ENCODE data around the gene ATG7.
A peak's percentile ranks its signal among the peaks of the same experiment; 100 is the strongest.
"Not testable (repeated sequence)": the region's sequence is repeated elsewhere in the genome, so short reads cannot be mapped to it uniquely, and the experiment has no call there.

ATG7 gene

DNA sequence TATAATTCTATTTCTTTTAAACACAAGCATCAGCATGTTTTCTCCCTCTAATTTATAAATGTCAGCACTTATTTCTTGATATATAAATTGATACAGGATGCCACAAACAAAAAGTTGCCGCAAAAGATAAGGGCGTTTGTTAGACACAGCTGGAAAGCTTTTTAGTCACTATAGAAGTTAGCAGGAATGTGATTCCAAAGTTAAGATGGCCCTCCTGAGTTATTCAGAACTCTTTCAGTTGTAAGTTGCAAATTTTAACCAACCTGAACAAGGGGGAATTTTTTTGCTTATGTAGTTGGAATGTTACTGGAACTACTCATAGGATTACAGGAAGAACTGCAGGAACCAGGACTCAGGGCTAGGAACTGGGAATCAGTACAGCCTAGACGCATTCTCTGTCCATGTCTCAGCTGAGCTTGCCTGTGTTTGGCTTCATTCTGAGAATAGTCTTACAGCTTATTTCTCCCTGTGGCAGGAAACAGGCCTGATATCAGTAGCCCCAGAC lies 205.3 kb downstream of the ATG7 start:
- no peak for DNase-seq

DNA sequence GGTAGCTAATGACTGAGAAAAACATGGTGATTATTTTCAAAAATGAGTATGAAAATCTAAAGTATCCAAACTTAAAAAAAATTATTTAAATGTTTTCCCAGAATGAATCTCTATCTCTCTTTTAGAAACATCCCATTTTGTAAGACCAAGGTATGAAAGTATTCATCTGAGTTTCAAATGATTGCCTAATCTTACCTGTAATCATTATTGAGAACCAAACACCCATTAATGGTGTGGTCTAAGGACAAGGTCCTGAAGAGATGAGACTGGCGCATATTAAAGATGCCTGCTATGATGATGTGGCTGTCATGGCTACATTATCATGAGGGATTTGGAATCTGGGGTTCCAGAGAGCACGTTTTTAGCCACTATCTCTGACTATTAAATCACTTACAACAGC lies 206.0 kb downstream of the ATG7 start:
- DNase-seq, result no peak

GRCh38 chr3:11479221-11479620 lies 207.0 kb downstream of the ATG7 start:
- no peak for DNase-seq

DNA sequence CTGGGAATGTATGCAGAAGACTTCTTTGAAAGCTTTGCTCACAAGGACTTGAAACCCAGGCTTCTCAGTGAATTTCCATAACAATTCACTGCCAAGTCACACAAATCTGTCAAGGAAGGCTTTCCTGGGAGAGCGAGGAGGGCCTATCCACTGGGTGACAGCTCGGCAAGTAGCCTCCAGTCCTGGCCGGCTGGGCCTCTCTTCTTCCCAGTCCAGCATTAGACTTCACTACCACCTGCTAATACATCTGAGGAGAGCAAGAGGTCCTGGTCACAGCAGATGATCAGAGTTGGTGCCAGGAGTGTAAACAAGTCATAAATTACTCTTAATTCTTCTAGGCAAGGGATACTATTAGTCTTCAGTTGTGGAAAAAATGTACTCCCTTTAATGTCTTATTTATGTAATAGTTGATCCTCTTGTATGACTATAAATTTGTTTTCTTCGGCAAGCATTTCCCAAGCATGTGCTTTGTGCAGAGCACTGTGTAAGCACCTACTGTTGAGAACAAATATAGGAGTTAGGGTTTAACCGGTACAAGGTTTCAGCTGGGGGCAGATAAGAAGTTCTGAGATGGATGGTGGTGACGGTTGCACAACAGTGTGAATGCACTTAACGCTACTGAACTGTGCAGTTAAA lies 208.6 kb downstream of the ATG7 start:
- DNase-seq, result no peak

GRCh38 chr3:11481556-11481955 lies 209.4 kb downstream of the ATG7 start:
- DNase-seq, result no peak

- DNase-seq, result no peak
These were observed 209.8 kb downstream of the ATG7 start for GRCh38 chr3:11482021-11482420.

DNA sequence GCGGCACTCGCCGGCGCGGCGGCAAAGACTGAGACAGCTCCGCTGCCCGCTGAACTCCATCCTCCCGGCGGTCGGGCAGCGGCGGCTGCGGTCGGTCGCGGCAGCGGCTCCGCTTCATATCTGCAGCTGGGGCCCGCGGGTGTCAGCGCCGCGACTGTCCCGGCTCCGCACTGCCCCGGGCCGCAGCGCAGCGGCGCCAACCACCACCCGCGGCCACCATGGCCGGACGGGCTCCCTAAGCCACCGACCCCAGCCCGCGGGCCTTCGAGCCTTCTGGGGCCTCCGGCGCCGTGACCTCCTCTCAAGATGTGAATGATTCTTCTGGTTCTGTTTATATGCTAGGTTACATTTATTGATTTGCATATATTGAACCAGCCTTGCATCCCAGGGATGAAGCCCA lies 216.2 kb downstream of the ATG7 start:
- DNase-seq, result not testable (repeated sequence)

- DNase-seq, result no peak
These were observed 222.1 kb downstream of the ATG7 start for GRCh38 chr3:11494131-11494916.

DNA sequence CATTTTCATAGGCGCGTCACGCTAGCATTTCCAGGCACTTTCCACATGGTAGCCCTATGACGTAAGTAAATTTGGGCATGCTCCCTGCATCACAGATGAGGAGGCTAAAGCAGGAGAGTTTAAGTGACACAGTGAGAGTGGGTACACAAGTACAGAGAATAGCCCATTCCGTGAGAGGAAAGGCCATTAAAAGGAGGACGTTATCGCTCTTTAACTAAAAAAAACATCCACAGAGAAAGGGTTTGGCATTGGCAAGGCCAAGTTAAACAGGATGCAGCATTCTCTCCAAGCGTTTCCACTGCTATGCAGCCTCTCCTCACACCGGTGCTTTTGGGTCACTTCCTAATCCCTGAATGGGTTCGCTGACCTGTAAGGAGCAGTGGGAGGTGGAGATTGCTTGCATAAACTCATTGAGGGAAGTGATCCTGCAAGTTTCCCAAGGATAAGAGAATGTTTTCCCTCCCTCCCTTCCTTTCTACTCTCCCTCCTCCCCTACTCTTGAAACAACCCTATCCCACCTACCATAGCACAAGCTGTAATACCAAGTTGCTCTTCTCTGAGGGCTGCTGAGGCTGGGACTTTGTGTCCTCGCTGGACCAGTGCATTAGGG lies 223.9 kb downstream of the ATG7 start:
- no peak for DNase-seq

GRCh38 chr3:11498177-11498576 lies 226.0 kb downstream of the ATG7 start:
- no peak for DNase-seq

DNA sequence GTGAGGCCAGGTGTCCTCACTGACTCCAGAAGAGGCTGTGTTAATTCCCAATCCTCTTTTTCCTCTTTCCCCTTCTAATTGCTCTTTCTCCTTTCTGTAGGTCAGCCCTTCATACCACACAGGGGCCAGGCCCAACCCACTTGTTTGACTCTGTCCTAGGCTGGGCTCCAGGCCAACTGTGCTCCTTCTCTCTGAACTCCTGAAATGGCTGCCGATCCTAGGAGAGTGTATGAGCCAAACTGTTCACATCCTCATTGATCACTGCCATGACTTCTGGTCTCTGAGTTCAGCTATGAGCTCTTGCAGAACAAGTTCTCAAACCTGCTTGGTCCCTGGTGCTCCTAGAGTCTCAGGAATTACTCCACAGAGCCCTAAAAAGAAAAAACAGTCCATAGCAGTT lies 226.4 kb downstream of the ATG7 start:
- DNase-seq, result no peak

GRCh38 chr3:11499144-11499543 lies 226.9 kb downstream of the ATG7 start:
- DNase-seq, result no peak

DNA sequence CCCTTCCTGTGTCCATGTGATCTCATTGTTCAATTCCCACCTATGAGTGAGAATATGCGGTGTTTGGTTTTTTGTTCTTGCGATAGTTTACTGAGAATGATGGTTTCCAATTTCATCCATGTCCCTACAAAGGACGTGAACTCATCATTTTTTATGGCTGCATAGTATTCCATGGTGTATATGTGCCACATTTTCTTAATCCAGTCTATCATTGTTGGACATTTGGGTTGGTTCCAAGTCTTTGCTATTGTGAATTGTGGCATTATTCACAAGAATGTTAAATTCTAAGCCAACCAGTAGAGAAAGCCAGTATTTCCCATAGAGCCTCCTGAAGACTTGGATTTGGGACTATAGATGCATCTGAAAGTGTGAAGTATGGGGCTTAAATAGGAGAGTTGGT lies 230.2 kb downstream of the ATG7 start:
- DNase-seq, result not testable (repeated sequence)

DNA sequence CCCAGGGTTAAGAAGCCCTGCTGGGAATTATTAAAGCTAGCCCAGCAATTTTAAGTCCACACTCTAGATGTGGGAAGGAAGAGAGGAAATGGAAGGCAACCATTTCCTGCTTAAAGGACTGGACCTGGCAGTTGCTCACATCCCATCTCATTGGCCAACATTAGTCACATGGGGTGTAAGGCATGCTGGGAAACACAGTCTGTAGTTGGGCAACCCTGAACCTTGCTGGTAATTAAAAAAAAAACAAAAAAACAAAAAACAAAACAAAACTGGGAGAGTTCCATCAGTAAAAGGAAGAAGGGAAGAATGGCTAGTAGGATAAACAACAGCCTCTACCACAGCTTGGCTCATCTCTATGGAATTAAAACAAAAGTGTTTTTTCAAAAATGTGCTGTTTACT lies 235.5 kb downstream of the ATG7 start:
- DNase-seq, result no peak

DNA sequence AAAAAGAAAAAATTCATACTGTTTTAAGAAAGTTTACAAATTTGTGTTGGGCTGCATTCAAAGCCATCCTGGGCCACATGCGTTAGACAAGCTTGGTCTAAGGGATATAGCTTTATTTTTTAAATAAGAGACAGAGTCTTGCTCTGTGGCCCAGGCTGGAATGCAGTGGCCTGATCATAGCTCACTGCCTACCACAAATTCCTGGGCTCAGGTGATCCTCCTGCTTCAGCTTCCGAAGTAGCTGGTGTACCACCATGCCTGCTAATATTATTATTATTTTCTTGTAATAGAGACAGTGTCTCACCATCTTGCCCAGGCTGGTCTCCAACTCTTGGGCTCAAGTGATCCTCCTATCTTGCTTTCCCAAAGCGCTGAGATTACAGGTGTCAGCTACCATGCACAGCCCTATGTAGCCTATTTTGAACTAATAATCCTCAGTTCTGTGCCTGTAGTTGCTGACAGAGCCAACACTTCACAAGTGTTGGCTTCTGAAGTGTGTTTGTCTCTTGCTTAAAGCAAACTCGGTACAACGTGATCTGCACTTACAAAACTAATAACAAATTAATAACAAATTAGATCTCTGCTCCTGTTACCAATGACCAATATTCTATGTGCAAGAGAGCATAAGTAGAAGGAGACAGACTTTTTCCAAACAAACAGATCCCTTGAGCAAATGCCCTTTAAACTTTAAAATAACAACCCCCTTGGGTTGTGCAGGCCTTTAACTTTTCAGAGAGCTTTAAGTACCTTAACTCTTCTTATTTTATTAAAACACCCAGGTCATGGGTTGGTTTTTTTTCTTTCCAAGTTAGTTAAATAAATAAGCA lies 236.4 kb downstream of the ATG7 start:
- DNase-seq, result no peak

GRCh38 chr3:11509173-11510000 lies 237.2 kb downstream of the ATG7 start:
- peak; percentile 41 to 89 for DNase-seq

GRCh38 chr3:11510001-11510340 lies 237.8 kb downstream of the ATG7 start:
- DNase-seq, result peak; percentile 36 to 90

- DNase-seq, result peak in 1 of 2 experiments; percentile 51
These were observed 238.2 kb downstream of the ATG7 start for GRCh38 chr3:11510356-11510755.

DNA sequence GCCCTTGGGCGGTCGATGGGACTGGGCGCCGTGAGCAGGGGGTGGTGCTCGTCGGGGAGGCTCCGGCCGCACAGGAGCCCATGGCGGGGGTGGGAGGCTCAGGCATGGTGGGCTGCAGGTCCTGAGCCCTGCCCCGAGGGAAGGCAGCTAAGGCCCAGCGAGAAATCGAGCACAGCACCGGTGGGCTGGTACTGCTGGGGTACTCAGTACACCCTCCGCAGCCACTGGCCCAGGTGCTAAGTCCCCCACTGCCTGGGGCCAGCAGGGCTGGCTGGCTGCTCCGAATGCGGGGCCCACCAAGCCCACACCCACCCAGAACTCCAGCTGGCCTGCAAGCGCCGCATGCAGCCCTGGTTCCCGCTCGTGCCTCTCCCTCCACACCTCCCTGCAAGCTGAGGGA lies 239.4 kb downstream of the ATG7 start:
- not testable (repeated sequence) for DNase-seq

- not testable (repeated sequence) for DNase-seq
These were observed 241.1 kb downstream of the ATG7 start for GRCh38 chr3:11513125-11513816.

DNA sequence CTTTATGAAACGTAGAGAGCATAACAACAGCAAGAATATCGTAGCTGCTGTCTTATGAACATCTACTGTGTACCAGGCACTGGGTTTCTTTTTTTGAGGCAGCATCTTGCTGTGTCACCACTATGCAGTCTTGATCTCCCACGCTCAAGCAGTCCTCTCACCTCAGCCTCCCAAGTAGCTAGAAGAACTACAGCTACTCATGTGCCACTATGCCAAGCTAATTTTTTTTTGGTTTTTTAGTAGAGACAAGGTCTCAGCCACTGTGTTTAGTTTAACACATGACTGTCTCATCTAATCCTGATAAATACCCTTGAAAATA lies 241.6 kb downstream of the ATG7 start:
- no peak for DNase-seq
